ENCODE measurements around the gene ZNF33A. TPM values are rescaled to one million over a fixed set of nuclear protein-coding genes. Genes with fewer than 3 reads are reported as not detected.
"Not testable (repeated sequence)": the region's sequence is repeated elsewhere in the genome, so short reads cannot be mapped to it uniquely, and the experiment has no call there.

The ZNF33A gene
- total RNA-seq, 5 donors from 2014 or later (not counting 1 experiment from before 2014, with no cell fraction given): 39.5 to 59.6 (median 55.0) TPM

DNA sequence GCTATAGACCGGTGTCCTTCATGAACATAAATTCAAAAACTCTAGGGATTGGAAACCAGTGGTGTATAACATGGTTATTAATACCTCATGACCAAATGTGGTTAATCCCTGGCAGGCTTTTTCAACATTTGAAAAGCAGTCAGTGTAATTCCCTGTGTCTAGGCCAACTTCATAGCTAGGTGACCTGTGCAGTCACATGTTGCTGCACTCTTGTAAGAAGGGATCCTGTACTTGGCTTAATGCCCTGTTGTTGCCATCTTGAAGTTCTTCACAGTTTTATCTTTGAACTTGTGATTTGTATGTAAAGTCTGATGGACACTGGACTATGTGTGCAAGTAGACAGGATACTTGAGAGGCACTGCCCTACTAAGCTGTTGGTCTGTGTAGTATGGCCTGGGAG is 39.7 kb downstream of the ZNF33A start:
- Mint-ChIP-seq H3K9me3 (peaks cover 17 to 55% (median 41%) of the 10 kb centered on the region in 3 donors), H3K27me3 (no peaks in the 10 kb centered on the region), H3K27ac (no peak overlapping the region), H3K4me3 (no peak overlapping the region), H3K4me1 (peaks cover 2 to 7% (median 4%) of the 10 kb centered on the region in 3 donors), H3K36me3 (peaks cover 88% of the 10 kb centered on the region)
- Histone ChIP-seq H3K4me1 (ENCODE audit: control insufficient read depth in 1 of 2, extremely low read depth in 1 of 2, insufficient read depth in 2 of 2, low read length in 2 of 2) (no peaks in the 10 kb centered on the region), H3K36me3 (ENCODE audit: control insufficient read depth in 2 of 2, extremely low read depth in 1 of 2, insufficient read depth in 1 of 2, low read length in 1 of 2) (peaks cover 8 to 30% of the 10 kb centered on the region in 2 donors), H3K27me3 (replicated peaks in 1 of 2; ENCODE audit: control insufficient read depth in 2 of 2, extremely low read depth in 1 of 2, insufficient read depth in 2 of 2, low read length in 1 of 2) (no peaks in the 10 kb centered on the region), H3K27ac (ENCODE audit: low read length) (no peak overlapping the region), H3K9me3 (peaks cover 18% of the 10 kb centered on the region), H3K4me3 (ENCODE audit: control insufficient read depth in 1 of 2, extremely low read depth in 1 of 2, low read length in 1 of 2) (no peak overlapping the region)
- DNase-seq: no peak
- WGBS (ENCODE audit: insufficient coverage): no CpG with 5 or more reads among the region's 1 CpG
- no peak for ATAC-seq (replicated peaks in 1 of 4)
- ChIA-PET POLR2A (interaction anchor here in 1 of 2 donors (0.6 kb wide), 2 partner anchors 54 to 181 kb away, joined by 8 to 10 read pairs; no protein-coding TSS in a partner anchor), CTCF (no interaction called here)

DNA sequence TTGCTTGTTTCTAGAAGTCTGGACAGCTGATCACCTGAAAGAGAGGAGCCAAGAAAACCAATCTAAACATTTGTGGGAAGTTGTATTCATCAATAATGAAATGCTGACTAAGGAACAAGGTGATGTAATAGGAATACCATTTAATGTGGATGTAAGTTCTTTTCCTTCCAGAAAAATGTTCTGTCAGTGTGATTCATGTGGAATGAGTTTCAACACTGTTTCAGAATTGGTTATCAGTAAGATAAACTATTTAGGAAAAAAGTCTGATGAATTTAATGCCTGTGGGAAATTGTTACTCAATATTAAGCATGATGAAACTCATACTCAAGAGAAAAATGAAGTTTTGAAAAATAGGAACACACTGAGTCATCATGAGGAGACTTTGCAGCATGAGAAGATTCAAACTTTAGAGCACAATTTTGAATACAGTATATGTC is 43.9 kb downstream of the ZNF33A start:
- no peak overlapping the region for H3K27ac Mint-ChIP-seq
- peaks cover 17 to 45% of the 10 kb centered on the region in 2 donors for H3K36me3 ChIP-seq (ENCODE audit: control insufficient read depth in 2 of 2, extremely low read depth in 1 of 2, insufficient read depth in 1 of 2, low read length in 1 of 2)

DNA sequence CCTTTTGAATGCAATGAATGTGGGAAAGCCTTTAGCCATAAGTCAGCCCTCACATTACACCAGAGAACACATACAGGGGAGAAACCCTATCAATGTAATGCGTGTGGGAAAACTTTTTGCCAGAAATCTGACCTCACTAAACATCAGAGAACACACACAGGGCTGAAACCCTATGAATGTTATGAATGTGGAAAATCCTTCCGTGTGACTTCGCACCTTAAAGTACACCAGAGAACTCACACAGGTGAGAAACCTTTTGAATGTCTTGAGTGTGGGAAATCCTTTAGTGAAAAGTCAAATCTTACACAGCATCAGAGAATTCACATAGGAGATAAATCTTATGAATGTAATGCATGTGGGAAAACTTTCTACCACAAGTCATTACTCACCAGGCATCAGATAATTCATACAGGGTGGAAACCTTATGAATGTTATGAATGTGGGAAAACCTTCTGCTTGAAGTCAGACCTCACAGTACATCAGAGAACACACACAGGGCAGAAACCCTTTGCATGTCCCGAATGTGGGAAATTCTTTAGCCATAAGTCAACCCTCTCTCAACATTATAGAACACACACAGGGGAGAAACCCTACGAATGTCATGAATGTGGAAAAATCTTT is 44.9 kb downstream of the ZNF33A start:
- ATAC-seq (replicated peaks in 1 of 4); H3K4me3 ChIP-seq (ENCODE audit: control insufficient read depth in 1 of 2, extremely low read depth in 1 of 2, low read length in 1 of 2); CTCF ChIA-PET; DNase-seq; H3K27ac ChIP-seq (ENCODE audit: low read length); H3K27me3 ChIP-seq (replicated peaks in 1 of 2; ENCODE audit: control insufficient read depth in 2 of 2, extremely low read depth in 1 of 2, insufficient read depth in 2 of 2, low read length in 1 of 2); POLR2A ChIA-PET; H3K27me3 Mint-ChIP-seq; H3K4me1 ChIP-seq (ENCODE audit: control insufficient read depth in 1 of 2, extremely low read depth in 1 of 2, insufficient read depth in 2 of 2, low read length in 2 of 2); H3K27ac Mint-ChIP-seq; H3K4me1 Mint-ChIP-seq: not testable (repeated sequence)
- Mint-ChIP-seq H3K4me3 (peak overlapping the region in 1 of 3 donors; percentile 13), H3K36me3 (peaks cover 89% of the 10 kb centered on the region), H3K9me3 (peaks cover 18 to 78% (median 57%) of the 10 kb centered on the region in 3 donors)
- Histone ChIP-seq H3K36me3 (ENCODE audit: control insufficient read depth in 2 of 2, extremely low read depth in 1 of 2, insufficient read depth in 1 of 2, low read length in 1 of 2) (peaks cover 17 to 48% of the 10 kb centered on the region in 2 donors), H3K9me3 (peaks cover 30% of the 10 kb centered on the region)
- WGBS (ENCODE audit: insufficient coverage): no CpG with 5 or more reads among the region's 5 CpGs

More for the DNA sequence above, 43.9 kb downstream of the ZNF33A start:
- no peak overlapping the region for H3K27ac ChIP-seq (ENCODE audit: low read length)
- no peaks in the 10 kb centered on the region for H3K27me3 Mint-ChIP-seq
- H3K36me3 Mint-ChIP-seq: peaks cover 90% of the 10 kb centered on the region
- POLR2A ChIA-PET: no interaction called here
- no peaks in the 10 kb centered on the region for H3K4me1 Mint-ChIP-seq
- no peak overlapping the region for H3K4me3 ChIP-seq (ENCODE audit: control insufficient read depth in 1 of 2, extremely low read depth in 1 of 2, low read length in 1 of 2)
- DNase-seq: no peak
- H3K4me1 ChIP-seq (ENCODE audit: control insufficient read depth in 1 of 2, extremely low read depth in 1 of 2, insufficient read depth in 2 of 2, low read length in 2 of 2): no peaks in the 10 kb centered on the region
- CTCF ChIA-PET: no interaction called here
- H3K4me3 Mint-ChIP-seq: no peak overlapping the region
- H3K9me3 ChIP-seq: peaks cover 30% of the 10 kb centered on the region
- no peaks in the 10 kb centered on the region for H3K27me3 ChIP-seq (replicated peaks in 1 of 2; ENCODE audit: control insufficient read depth in 2 of 2, extremely low read depth in 1 of 2, insufficient read depth in 2 of 2, low read length in 1 of 2)
- no peak for ATAC-seq (replicated peaks in 1 of 4)
- peaks cover 17 to 79% (median 54%) of the 10 kb centered on the region in 3 donors for H3K9me3 Mint-ChIP-seq

DNA sequence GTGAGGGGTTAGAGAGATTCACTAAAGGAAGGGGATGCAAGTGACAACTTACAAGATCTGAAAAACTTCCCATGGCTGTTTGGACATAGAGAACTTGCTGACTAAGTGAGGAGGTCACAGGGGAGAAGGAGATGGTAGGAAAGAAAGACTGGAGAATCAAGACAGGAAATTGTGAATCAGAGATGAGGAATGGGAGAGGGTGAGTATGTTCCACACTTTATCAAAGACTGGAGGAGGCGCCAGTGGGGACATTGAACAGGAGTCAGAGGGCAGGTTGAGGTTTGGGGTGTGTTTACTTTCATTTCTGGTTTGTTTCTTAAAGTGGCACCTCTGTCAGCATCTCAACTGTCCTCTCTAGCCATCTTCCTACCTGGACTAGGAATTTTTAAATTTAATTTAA is 59.2 kb downstream of the ZNF33A start:
- H3K27ac ChIP-seq (ENCODE audit: low read length); H3K36me3 ChIP-seq (ENCODE audit: control insufficient read depth in 2 of 2, extremely low read depth in 1 of 2, insufficient read depth in 1 of 2, low read length in 1 of 2); H3K27me3 ChIP-seq (replicated peaks in 1 of 2; ENCODE audit: control insufficient read depth in 2 of 2, extremely low read depth in 1 of 2, insufficient read depth in 2 of 2, low read length in 1 of 2); H3K4me1 ChIP-seq (ENCODE audit: control insufficient read depth in 1 of 2, extremely low read depth in 1 of 2, insufficient read depth in 2 of 2, low read length in 2 of 2); H3K27me3 Mint-ChIP-seq; POLR2A ChIA-PET; H3K9me3 ChIP-seq; H3K4me3 Mint-ChIP-seq; H3K27ac Mint-ChIP-seq; CTCF ChIA-PET; H3K36me3 Mint-ChIP-seq; ATAC-seq (replicated peaks in 1 of 4); DNase-seq; H3K4me1 Mint-ChIP-seq; H3K4me3 ChIP-seq (ENCODE audit: control insufficient read depth in 1 of 2, extremely low read depth in 1 of 2, low read length in 1 of 2): not testable (repeated sequence)
- WGBS (ENCODE audit: insufficient coverage): no CpG with 5 or more reads among the region's 1 CpG
- H3K9me3 Mint-ChIP-seq: peaks cover 6 to 22% (median 13%) of the 10 kb centered on the region in 3 donors

DNA sequence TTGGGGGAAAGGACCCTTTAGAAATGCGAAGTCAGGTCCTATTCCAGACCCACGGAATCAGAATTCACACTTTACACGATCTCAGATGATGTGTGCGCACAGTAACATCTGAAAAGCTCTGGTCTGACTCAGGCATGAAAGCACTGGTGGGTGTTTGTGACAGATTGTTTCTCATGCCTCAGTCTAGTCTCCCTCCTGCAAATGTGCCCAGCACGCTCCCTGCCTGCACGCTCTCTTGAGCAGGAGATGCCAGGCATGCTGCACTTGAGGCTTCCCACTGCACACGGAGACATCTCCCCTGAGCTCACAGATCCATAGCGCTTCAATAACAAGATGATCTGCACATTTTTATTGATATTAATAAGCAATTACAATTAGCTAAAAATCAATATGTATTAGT is 60.0 kb downstream of the ZNF33A start:
- Mint-ChIP-seq H3K27me3 (peaks cover 2 to 3% of the 10 kb centered on the region in 2 donors), H3K4me3 (no peak overlapping the region), H3K27ac (no peak overlapping the region), H3K36me3 (no peaks in the 10 kb centered on the region), H3K9me3 (peaks cover 5 to 24% (median 12%) of the 10 kb centered on the region in 3 donors), H3K4me1 (peaks cover 0 to 4% (median 0%) of the 10 kb centered on the region in 3 donors)
- Histone ChIP-seq H3K27me3 (replicated peaks in 1 of 2; ENCODE audit: control insufficient read depth in 2 of 2, extremely low read depth in 1 of 2, insufficient read depth in 2 of 2, low read length in 1 of 2) (no peaks in the 10 kb centered on the region), H3K4me3 (ENCODE audit: control insufficient read depth in 1 of 2, extremely low read depth in 1 of 2, low read length in 1 of 2) (no peak overlapping the region), H3K27ac (ENCODE audit: low read length) (no peak overlapping the region), H3K36me3 (ENCODE audit: control insufficient read depth in 2 of 2, extremely low read depth in 1 of 2, insufficient read depth in 1 of 2, low read length in 1 of 2) (no peaks in the 10 kb centered on the region), H3K4me1 (ENCODE audit: control insufficient read depth in 1 of 2, extremely low read depth in 1 of 2, insufficient read depth in 2 of 2, low read length in 2 of 2) (no peaks in the 10 kb centered on the region), H3K9me3 (no peaks in the 10 kb centered on the region)
- DNase-seq: no peak
- no peak for ATAC-seq (replicated peaks in 1 of 4)
- WGBS (ENCODE audit: insufficient coverage): 94% methylated on average over 2 of the region's 8 CpGs
- POLR2A ChIA-PET: no interaction called here
- CTCF ChIA-PET: no interaction called here

DNA sequence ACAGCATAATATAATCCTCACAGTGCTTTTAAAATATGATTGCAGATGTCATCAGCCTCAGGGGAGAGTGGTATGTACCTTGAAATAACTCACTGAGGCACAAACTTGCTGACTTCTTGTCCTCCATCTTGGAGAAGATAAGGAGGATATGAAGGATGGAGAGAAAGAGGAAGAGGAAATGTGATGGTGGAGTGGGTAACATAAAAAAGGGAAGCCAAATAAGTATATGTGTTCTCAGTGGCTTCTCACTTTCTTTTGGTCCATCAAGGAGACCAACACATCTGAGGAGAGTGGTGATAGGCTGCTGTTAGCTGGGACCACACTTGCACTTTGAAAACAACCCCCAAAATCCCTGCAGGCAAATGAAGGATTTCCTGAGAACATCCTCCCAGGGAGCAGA is 62.1 kb downstream of the ZNF33A start:
- Mint-ChIP-seq H3K27me3 (peaks cover 2 to 3% of the 10 kb centered on the region in 2 donors), H3K4me1 (peaks cover 0 to 4% (median 0%) of the 10 kb centered on the region in 3 donors), H3K4me3 (no peak overlapping the region), H3K27ac (no peak overlapping the region), H3K36me3 (no peaks in the 10 kb centered on the region), H3K9me3 (peaks cover 10 to 35% (median 13%) of the 10 kb centered on the region in 3 donors)
- ChIA-PET CTCF (no interaction called here), POLR2A (no interaction called here)
- no peaks in the 10 kb centered on the region for H3K9me3 ChIP-seq
- H3K4me3 ChIP-seq (ENCODE audit: control insufficient read depth in 1 of 2, extremely low read depth in 1 of 2, low read length in 1 of 2): no peak overlapping the region
- H3K27ac ChIP-seq (ENCODE audit: low read length): no peak overlapping the region
- DNase-seq: no peak
- H3K27me3 ChIP-seq (replicated peaks in 1 of 2; ENCODE audit: control insufficient read depth in 2 of 2, extremely low read depth in 1 of 2, insufficient read depth in 2 of 2, low read length in 1 of 2): peaks cover 0 to 4% of the 10 kb centered on the region in 2 experiments
- H3K4me1 ChIP-seq (ENCODE audit: control insufficient read depth in 1 of 2, extremely low read depth in 1 of 2, insufficient read depth in 2 of 2, low read length in 2 of 2): no peaks in the 10 kb centered on the region
- H3K36me3 ChIP-seq (ENCODE audit: control insufficient read depth in 2 of 2, extremely low read depth in 1 of 2, insufficient read depth in 1 of 2, low read length in 1 of 2): no peaks in the 10 kb centered on the region
- ATAC-seq (replicated peaks in 1 of 4): no peak
